ENCODE results near the gene FIS1. TPM values are rescaled to one million over a fixed set of nuclear protein-coding genes. Genes with fewer than 3 reads are reported as not detected.

The FIS1 gene
- polyA plus RNA-seq, 1 of the 3 experiments (the other 2 are of a cell fraction), result 1,313 TPM

DNA sequence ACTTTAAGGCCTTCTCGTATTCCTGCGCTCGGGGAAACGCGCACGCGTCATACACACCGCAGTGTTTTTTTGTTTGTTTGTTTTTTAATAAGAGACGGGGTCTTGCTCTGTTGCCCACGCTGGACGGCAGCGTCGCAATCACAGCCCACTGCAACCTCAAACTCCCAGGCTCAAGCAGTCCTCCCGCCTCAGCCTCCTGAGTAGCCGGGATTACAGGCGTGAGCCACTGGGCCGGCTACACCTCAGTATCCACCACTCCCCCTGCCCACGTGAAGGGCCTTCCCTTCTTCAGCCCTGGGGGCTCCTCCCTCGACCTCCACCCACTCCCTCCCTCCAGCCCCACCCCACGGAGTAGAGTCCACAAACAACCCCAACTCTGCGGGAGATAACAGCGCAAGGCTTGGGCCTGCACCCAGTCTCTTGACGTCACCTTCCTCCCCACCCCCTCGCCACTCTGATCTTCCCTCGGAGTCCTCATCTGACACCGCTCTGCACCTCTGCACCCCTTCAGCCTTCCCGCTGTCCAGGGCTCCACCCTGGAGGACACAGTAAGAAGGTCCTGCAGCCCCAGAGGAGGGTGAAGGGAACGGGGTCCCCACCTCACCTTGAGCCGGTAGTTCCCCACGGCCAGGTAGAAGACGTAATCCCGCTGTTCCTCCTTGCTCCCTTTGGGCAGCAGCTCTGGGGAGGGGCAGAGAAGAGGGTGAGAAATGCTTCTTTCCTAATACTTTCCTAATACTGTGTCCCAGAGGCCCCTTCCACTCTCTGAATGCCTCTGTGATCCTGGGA is 4.5 kb downstream of the FIS1 start:
- ChIA-PET POLR2A (no interaction called here), CTCF (interaction anchor here (1.5 kb wide), 1 partner anchor 42 kb away, joined by 6 read pairs; no protein-coding TSS in a partner anchor)
- Histone ChIP-seq H2AFZ (ENCODE audit: low read depth) (no peak overlapping the region), H3K79me2 (ENCODE audit: insufficient read depth) (peaks cover 44% of the 10 kb centered on the region), H4K20me1 (ENCODE audit: insufficient read depth) (peaks cover 12% of the 10 kb centered on the region; the same call in 1 of the 2 replicates), H3K9ac (no peak overlapping the region), H3K4me2 (no peak overlapping the region), H3K9me2 (no peaks in the 10 kb centered on the region), H3K4me3 (ENCODE audit: low read depth in 2 of 2, low read length in 1 of 2) (no peak overlapping the region), H3F3A (replicated peaks; ENCODE audit: insufficient read depth) (peaks cover 8% of the 10 kb centered on the region), H3K4me1 (ENCODE audit: control insufficient read depth in 1 of 2, insufficient read depth in 2 of 2, low read depth in 1 of 2, low read length in 1 of 2) (peaks cover 7% of the 10 kb centered on the region in 2 experiments; a peak in 1 of 4 replicates), H3K9me3 (no peaks in the 10 kb centered on the region), H3K36me3 (replicated peaks in 1 of 2; ENCODE audit: control insufficient read depth in 1 of 2, insufficient read depth in 2 of 2, low read length in 1 of 2) (peaks cover 36 to 43% of the 10 kb centered on the region in 2 experiments), H3K27ac (ENCODE audit: low read depth in 2 of 2, low read length in 1 of 2) (no peak overlapping the region), H3K27me3 (ENCODE audit: insufficient read depth) (no peaks in the 10 kb centered on the region)
- TF ChIP-seq, protein P1, sequence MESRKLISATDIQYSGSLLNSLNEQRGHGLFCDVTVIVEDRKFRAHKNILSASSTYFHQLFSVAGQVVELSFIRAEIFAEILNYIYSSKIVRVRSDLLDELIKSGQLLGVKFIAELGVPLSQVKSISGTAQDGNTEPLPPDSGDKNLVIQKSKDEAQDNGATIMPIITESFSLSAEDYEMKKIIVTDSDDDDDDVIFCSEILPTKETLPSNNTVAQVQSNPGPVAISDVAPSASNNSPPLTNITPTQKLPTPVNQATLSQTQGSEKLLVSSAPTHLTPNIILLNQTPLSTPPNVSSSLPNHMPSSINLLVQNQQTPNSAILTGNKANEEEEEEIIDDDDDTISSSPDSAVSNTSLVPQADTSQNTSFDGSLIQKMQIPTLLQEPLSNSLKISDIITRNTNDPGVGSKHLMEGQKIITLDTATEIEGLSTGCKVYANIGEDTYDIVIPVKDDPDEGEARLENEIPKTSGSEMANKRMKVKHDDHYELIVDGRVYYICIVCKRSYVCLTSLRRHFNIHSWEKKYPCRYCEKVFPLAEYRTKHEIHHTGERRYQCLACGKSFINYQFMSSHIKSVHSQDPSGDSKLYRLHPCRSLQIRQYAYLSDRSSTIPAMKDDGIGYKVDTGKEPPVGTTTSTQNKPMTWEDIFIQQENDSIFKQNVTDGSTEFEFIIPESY (IDR thresholded peaks at IDR 0.05; ENCODE audit: borderline replicate concordance, low read depth), result no peak
- no peak for TF ChIP-seq FOSL2 (IDR thresholded peaks at IDR 0.05; ENCODE audit: borderline replicate concordance, low read depth)
- DNase-seq, result peak; percentile 17
- 92% methylated on average over 32 of the region's 32 CpGs for WGBS (ENCODE audit: low lambda C conversion rate)

DNA sequence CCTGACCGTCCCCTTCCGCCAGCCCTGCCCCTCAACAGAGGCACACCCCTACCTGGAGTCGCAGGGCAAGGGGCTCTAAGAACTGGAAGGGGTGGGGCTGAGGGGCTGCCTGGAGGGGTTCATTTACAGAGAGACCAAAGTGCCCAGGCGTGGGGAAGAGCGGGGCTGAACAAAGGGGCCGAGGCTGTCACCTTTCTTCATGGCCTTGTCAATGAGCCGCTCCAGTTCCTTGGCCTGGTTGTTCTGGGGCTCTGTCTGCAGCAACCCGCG is 5.0 kb downstream of the FIS1 start:
- WGBS (ENCODE audit: low lambda C conversion rate), result 96% methylated on average over 8 of the region's 9 CpGs
- no peak overlapping the region for H3K4me3 ChIP-seq (ENCODE audit: low read depth in 2 of 2, low read length in 1 of 2)

More for the DNA sequence above, 5.0 kb downstream of the FIS1 start:
- POLR2A ChIA-PET, result no interaction called here
- Histone ChIP-seq H3K4me1 (ENCODE audit: control insufficient read depth in 1 of 2, insufficient read depth in 2 of 2, low read depth in 1 of 2, low read length in 1 of 2) (peaks cover 7% of the 10 kb centered on the region in 2 experiments; a peak in 1 of 4 replicates), H2AFZ (ENCODE audit: low read depth) (no peak overlapping the region), H3K9ac (no peak overlapping the region), H3K27ac (ENCODE audit: low read depth in 2 of 2, low read length in 1 of 2) (no peak overlapping the region), H3K4me2 (no peak overlapping the region), H4K20me1 (ENCODE audit: insufficient read depth) (peaks cover 12% of the 10 kb centered on the region; the same call in 1 of the 2 replicates), H3K9me2 (no peaks in the 10 kb centered on the region), H3K36me3 (replicated peaks in 1 of 2; ENCODE audit: control insufficient read depth in 1 of 2, insufficient read depth in 2 of 2, low read length in 1 of 2) (peaks cover 36 to 46% of the 10 kb centered on the region in 2 experiments), H3K79me2 (ENCODE audit: insufficient read depth) (peaks cover 40% of the 10 kb centered on the region), H3K9me3 (no peaks in the 10 kb centered on the region), H3K27me3 (ENCODE audit: insufficient read depth) (no peaks in the 10 kb centered on the region), H3F3A (replicated peaks; ENCODE audit: insufficient read depth) (peaks cover 8% of the 10 kb centered on the region)
- peak; percentile 22 for DNase-seq
- CTCF ChIA-PET, result interaction anchor here (1.2 kb wide), 1 partner anchor 96 kb away, joined by 4 read pairs; no protein-coding TSS in a partner anchor
- TF ChIP-seq, protein P2, sequence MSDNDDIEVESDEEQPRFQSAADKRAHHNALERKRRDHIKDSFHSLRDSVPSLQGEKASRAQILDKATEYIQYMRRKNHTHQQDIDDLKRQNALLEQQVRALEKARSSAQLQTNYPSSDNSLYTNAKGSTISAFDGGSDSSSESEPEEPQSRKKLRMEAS (IDR thresholded peaks at IDR 0.05; ENCODE audit: low read depth), result no peak
- no peak for TF ChIP-seq RCOR1 (IDR thresholded peaks at IDR 0.05; ENCODE audit: low read length)
- TF ChIP-seq, protein P3, sequence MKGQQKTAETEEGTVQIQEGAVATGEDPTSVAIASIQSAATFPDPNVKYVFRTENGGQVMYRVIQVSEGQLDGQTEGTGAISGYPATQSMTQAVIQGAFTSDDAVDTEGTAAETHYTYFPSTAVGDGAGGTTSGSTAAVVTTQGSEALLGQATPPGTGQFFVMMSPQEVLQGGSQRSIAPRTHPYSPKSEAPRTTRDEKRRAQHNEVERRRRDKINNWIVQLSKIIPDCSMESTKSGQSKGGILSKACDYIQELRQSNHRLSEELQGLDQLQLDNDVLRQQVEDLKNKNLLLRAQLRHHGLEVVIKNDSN (IDR thresholded peaks at IDR 0.05; ENCODE audit: borderline replicate concordance, low read depth), result no peak
- no peak for TF ChIP-seq JUND (IDR thresholded peaks at IDR 0.05)
- TF ChIP-seq, protein P4, sequence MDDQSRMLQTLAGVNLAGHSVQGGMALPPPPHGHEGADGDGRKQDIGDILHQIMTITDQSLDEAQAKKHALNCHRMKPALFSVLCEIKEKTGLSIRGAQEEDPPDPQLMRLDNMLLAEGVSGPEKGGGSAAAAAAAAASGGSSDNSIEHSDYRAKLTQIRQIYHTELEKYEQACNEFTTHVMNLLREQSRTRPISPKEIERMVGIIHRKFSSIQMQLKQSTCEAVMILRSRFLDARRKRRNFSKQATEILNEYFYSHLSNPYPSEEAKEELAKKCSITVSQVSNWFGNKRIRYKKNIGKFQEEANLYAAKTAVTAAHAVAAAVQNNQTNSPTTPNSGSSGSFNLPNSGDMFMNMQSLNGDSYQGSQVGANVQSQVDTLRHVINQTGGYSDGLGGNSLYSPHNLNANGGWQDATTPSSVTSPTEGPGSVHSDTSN (IDR thresholded peaks at IDR 0.05), result no peak
- TF ChIP-seq, protein P5, sequence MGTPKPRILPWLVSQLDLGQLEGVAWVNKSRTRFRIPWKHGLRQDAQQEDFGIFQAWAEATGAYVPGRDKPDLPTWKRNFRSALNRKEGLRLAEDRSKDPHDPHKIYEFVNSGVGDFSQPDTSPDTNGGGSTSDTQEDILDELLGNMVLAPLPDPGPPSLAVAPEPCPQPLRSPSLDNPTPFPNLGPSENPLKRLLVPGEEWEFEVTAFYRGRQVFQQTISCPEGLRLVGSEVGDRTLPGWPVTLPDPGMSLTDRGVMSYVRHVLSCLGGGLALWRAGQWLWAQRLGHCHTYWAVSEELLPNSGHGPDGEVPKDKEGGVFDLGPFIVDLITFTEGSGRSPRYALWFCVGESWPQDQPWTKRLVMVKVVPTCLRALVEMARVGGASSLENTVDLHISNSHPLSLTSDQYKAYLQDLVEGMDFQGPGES (IDR thresholded peaks at IDR 0.05; ENCODE audit: low read depth, low read length), result no peak
- no peak for TF ChIP-seq YY1 (IDR thresholded peaks at IDR 0.05; ENCODE audit: low read depth)
- TF ChIP-seq CHD2 (IDR thresholded peaks at IDR 0.05; ENCODE audit: low read length, partially characterized antibody), result no peak
- TF ChIP-seq, protein P1 (IDR thresholded peaks at IDR 0.05; ENCODE audit: borderline replicate concordance, low read depth), result no peak
- TF ChIP-seq, protein P6, sequence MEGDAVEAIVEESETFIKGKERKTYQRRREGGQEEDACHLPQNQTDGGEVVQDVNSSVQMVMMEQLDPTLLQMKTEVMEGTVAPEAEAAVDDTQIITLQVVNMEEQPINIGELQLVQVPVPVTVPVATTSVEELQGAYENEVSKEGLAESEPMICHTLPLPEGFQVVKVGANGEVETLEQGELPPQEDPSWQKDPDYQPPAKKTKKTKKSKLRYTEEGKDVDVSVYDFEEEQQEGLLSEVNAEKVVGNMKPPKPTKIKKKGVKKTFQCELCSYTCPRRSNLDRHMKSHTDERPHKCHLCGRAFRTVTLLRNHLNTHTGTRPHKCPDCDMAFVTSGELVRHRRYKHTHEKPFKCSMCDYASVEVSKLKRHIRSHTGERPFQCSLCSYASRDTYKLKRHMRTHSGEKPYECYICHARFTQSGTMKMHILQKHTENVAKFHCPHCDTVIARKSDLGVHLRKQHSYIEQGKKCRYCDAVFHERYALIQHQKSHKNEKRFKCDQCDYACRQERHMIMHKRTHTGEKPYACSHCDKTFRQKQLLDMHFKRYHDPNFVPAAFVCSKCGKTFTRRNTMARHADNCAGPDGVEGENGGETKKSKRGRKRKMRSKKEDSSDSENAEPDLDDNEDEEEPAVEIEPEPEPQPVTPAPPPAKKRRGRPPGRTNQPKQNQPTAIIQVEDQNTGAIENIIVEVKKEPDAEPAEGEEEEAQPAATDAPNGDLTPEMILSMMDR (IDR thresholded peaks at IDR 0.05), result no peak
- TF ChIP-seq TAF1 (IDR thresholded peaks at IDR 0.05; ENCODE audit: borderline replicate concordance, low read depth, low read length), result no peak
- TF ChIP-seq NRF1 (IDR thresholded peaks at IDR 0.05; ENCODE audit: low read depth, low read length), result no peak
- TF ChIP-seq RFX5 (IDR thresholded peaks at IDR 0.05; ENCODE audit: low read length), result no peak
- no peak for TF ChIP-seq EZH2phosphoT487 (IDR thresholded peaks at IDR 0.05; ENCODE audit: borderline replicate concordance, low read depth)

Measured in SK-N-SH (cell line).